PC-9 (cell line): ENCODE measurements around the gene ZP4. TPM values are rescaled to one million over a fixed set of nuclear protein-coding genes. Genes with fewer than 3 reads are reported as not detected.
A peak's percentile ranks its signal among the peaks of the same experiment; 100 is the strongest.
"Not testable (repeated sequence)": the region's sequence is repeated elsewhere in the genome, so short reads cannot be mapped to it uniquely, and the experiment has no call there.

Source experiments
- BruUV-seq: library from RNA; stranded (reverse); fragments of 400-500 nt; replicated peaks from 2 replicates; lab custom pipeline; 2021; lab: Mats Ljungman, UMichigan
- CTCF ChIA-PET: fragments of 300-600 bp; sonication (Branson Sonifier 250); formaldehyde crosslinking; loops from one replicate; lab custom pipeline; 2022; ENCODE audit warnings: antibody characterized with exemption; lab: Charles Lee
- POLR2A ChIA-PET: fragments of 300-600 bp; sonication (Branson Sonifier 250); formaldehyde crosslinking; loops from one replicate; lab custom pipeline; 2022; ENCODE audit warnings: antibody characterized with exemption; ENCODE audit not compliant: unreplicated experiment; lab: Charles Lee
- DNase-seq, 2 experiments: peaks; one replicate each; pipeline versions ENCODE4 v3.0.0 to v3.0.0-alpha.2; 2015 to 2022; ENCODE audit warnings: mixed read lengths in 1 of 2
- H2AFZ ChIP-seq: fragments of 200-600 bp; sonication (generic); 2 replicates; pipeline ENCODE4 v1.8.1; 2017; ENCODE audit warnings: antibody characterized with exemption
- H3F3A ChIP-seq: fragments of 200-600 bp; sonication (generic); 2 replicates; pipeline ENCODE4 v1.8.1; 2017; ENCODE audit warnings: antibody characterized with exemption, mild to moderate bottlenecking, low read depth; ENCODE audit not compliant: insufficient read depth
- H3K27ac ChIP-seq: fragments of 200-600 bp; sonication (generic); 2 replicates; pipeline ENCODE4 v1.6.1; 2016; ENCODE audit warnings: mixed run types
- H3K27me3 ChIP-seq: fragments of 200-600 bp; sonication (generic); 2 replicates; pipeline ENCODE4 v1.6.1; 2016; ENCODE audit warnings: low read depth, mixed run types; ENCODE audit not compliant: insufficient read depth
- H3K36me3 ChIP-seq: fragments of 200-600 bp; sonication (generic); 2 replicates; pipeline ENCODE4 v1.6.1; 2016; ENCODE audit warnings: low read depth, mixed run types
- H3K4me1 ChIP-seq: fragments of 200-600 bp; sonication (generic); replicated peaks from 2 replicates; pipeline ENCODE4 v1.6.1; 2016; ENCODE audit warnings: mixed run types; ENCODE audit not compliant: insufficient read depth
- H3K4me2 ChIP-seq: fragments of 200-600 bp; sonication (generic); 2 replicates; pipeline ENCODE4 v1.6.1; 2017; ENCODE audit warnings: mixed run types
- H3K4me3 ChIP-seq: fragments of 200-600 bp; sonication (generic); 2 replicates; pipeline ENCODE4 v1.6.1; 2016; ENCODE audit warnings: mixed run types
- H3K79me2 ChIP-seq: fragments of 200-600 bp; sonication (generic); 2 replicates; pipeline ENCODE4 v1.6.1; 2017; ENCODE audit warnings: low read depth, mixed run types
- H3K9me2 ChIP-seq: fragments of 200-600 bp; sonication (generic); 2 replicates; pipeline ENCODE4 v1.8.1; 2017; ENCODE audit warnings: mild to moderate bottlenecking; ENCODE audit not compliant: insufficient read depth
- H3K9me3 ChIP-seq: fragments of 200-600 bp; sonication (generic); 2 replicates; pipeline ENCODE4 v1.8.1; 2016; ENCODE audit warnings: low read depth; ENCODE audit not compliant: insufficient read depth
- H4K20me1 ChIP-seq: fragments of 200-600 bp; sonication (generic); 2 replicates; pipeline ENCODE4 v1.8.1; 2017; ENCODE audit not compliant: insufficient read depth
- CTCF ChIP-seq: fragments of 200-600 bp; sonication (generic); conservative IDR thresholded peaks from 2 replicates; pipeline ENCODE4 v1.6.1; 2017; ENCODE audit warnings: mixed run types, antibody characterized with exemption, mild to moderate bottlenecking, moderate library complexity
- EZH2 ChIP-seq: fragments of 200-600 bp; sonication (generic); IDR thresholded peaks from 2 replicates; pipeline ENCODE4 v1.8.0; 2017; ENCODE audit warnings: antibody characterized with exemption, low read depth
- intact Hi-C: fragments of 100-400 bp; cut with micrococcal nuclease; formaldehyde crosslinking; loops from one replicate; pipeline ENCODE4 v1.10.0; 2022; ENCODE audit not compliant: unreplicated experiment
- total RNA-seq: library from RNA; stranded (reverse); gene quantifications from 2 replicates; pipeline ENCODE4 v1.2.3, GENCODE V29; 2021

The ZP4 gene
- total RNA-seq, 1 experiment from 2014 or later: not detected

- BruUV-seq: no TSS peak
Observed at GRCh38 chr1:237852342-237852741, 38.4 kb downstream of the ZP4 start.

GRCh38 chr1:237851210-237851845 lies 39.4 kb downstream of the ZP4 start:
- ChIA-PET CTCF (no interaction called here), POLR2A (no interaction called here)
- H3K4me1 ChIP-seq: no peaks in the 10 kb centered on the region
- peak in 1 of 2 experiments; percentile 15 for DNase-seq
- no peaks in the 10 kb centered on the region for H3F3A ChIP-seq
- H3K4me3 ChIP-seq: no peak overlapping the region
- intact Hi-C loops: no loop called here
- BruUV-seq: no TSS peak
- H3K79me2 ChIP-seq: no peaks in the 10 kb centered on the region
- H3K27ac ChIP-seq: no peak overlapping the region
- no peaks in the 10 kb centered on the region for H3K36me3 ChIP-seq
- no peak for TF ChIP-seq EZH2
- peak; percentile 67 for TF ChIP-seq CTCF
- no peaks in the 10 kb centered on the region for H3K9me3 ChIP-seq
- no peaks in the 10 kb centered on the region for H4K20me1 ChIP-seq
- no peaks in the 10 kb centered on the region for H3K27me3 ChIP-seq
- H3K9me2 ChIP-seq: no peaks in the 10 kb centered on the region
- no peak overlapping the region for H2AFZ ChIP-seq
- H3K4me2 ChIP-seq: no peak overlapping the region

More at GRCh38 chr1:237852342-237852741, 38.4 kb downstream of the ZP4 start:
- no peak overlapping the region for H2AFZ ChIP-seq
- no peak for DNase-seq
- H3K27me3 ChIP-seq: no peaks in the 10 kb centered on the region
- TF ChIP-seq EZH2: no peak
- TF ChIP-seq CTCF: no peak
- H4K20me1 ChIP-seq: no peaks in the 10 kb centered on the region
- ChIA-PET POLR2A (no interaction called here), CTCF (no interaction called here)
- no peak overlapping the region for H3K4me2 ChIP-seq
- no peaks in the 10 kb centered on the region for H3K79me2 ChIP-seq
- intact Hi-C loops: no loop called here
- no peaks in the 10 kb centered on the region for H3K36me3 ChIP-seq
- H3K27ac ChIP-seq: no peak overlapping the region
- no peaks in the 10 kb centered on the region for H3K9me2 ChIP-seq
- H3K4me3 ChIP-seq: no peak overlapping the region
- H3F3A ChIP-seq: no peaks in the 10 kb centered on the region
- H3K4me1 ChIP-seq: no peaks in the 10 kb centered on the region
- no peaks in the 10 kb centered on the region for H3K9me3 ChIP-seq

GRCh38 chr1:237843516-237843915 lies 47.2 kb downstream of the ZP4 start:
- H3K9me3 ChIP-seq, POLR2A ChIA-PET, H3K4me2 ChIP-seq, H4K20me1 ChIP-seq, BruUV-seq, H3K79me2 ChIP-seq, H3K27ac ChIP-seq, H2AFZ ChIP-seq, intact Hi-C loops, H3K27me3 ChIP-seq, H3K4me3 ChIP-seq, H3F3A ChIP-seq, H3K9me2 ChIP-seq, H3K4me1 ChIP-seq, H3K36me3 ChIP-seq, DNase-seq, CTCF ChIA-PET: not testable (repeated sequence)

GRCh38 chr1:237841485-237841884 lies 49.2 kb downstream of the ZP4 start:
- no peaks in the 10 kb centered on the region for H4K20me1 ChIP-seq
- no peak overlapping the region for H3K4me2 ChIP-seq
- H3K36me3 ChIP-seq: no peaks in the 10 kb centered on the region
- POLR2A ChIA-PET: no interaction called here
- no peaks in the 10 kb centered on the region for H3F3A ChIP-seq
- H3K9me2 ChIP-seq: no peaks in the 10 kb centered on the region
- H3K79me2 ChIP-seq: no peaks in the 10 kb centered on the region
- H2AFZ ChIP-seq: no peak overlapping the region
- no peaks in the 10 kb centered on the region for H3K4me1 ChIP-seq
- CTCF ChIA-PET: no interaction called here
- DNase-seq: no peak
- H3K4me3 ChIP-seq: no peak overlapping the region
- intact Hi-C loops: no loop called here
- no TSS peak for BruUV-seq
- H3K9me3 ChIP-seq: no peaks in the 10 kb centered on the region
- TF ChIP-seq EZH2 (no peak), CTCF (no peak)
- H3K27me3 ChIP-seq: no peaks in the 10 kb centered on the region
- H3K27ac ChIP-seq: no peak overlapping the region
